Activated CD4-positive, alpha-beta memory T cell treated with anti-CD3 and anti-CD28 coated beads, Interleukin-2, amount 10 ng/mL, durations not matched to agents 7 days and 5 days (primary cell): ENCODE results near the gene ZMIZ1. TPM values are rescaled to one million over a fixed set of nuclear protein-coding genes. Genes with fewer than 3 reads are reported as not detected.

Experiments
- CTCF ChIA-PET: fragments of 350-600 bp; sonication (Branson Sonifier 250); formaldehyde crosslinking; loops from one replicate; lab custom pipeline; 2021; ENCODE audit warnings: antibody characterized with exemption, inconsistent platforms; lab: Charles Lee
- POLR2A ChIA-PET: fragments of 350-600 bp; sonication (Branson Sonifier 250); formaldehyde crosslinking; loops from one replicate; lab custom pipeline; 2021; ENCODE audit warnings: antibody characterized with exemption; lab: Charles Lee
- DNase-seq: peaks from one replicate; pipeline ENCODE4 v3.0.0-alpha.2; 2020
- H3K27ac Mint-ChIP-seq: one replicate; pipeline ENCODE4 v1.8.0; 2021; ENCODE audit warnings: mild to moderate bottlenecking, mixed read lengths
- H3K27me3 Mint-ChIP-seq: one replicate; pipeline ENCODE4 v1.8.0; 2021; ENCODE audit warnings: mixed read lengths
- H3K36me3 Mint-ChIP-seq: one replicate; pipeline ENCODE4 v1.8.0; 2021; ENCODE audit warnings: low read depth, mixed read lengths
- H3K4me1 Mint-ChIP-seq: one replicate; pipeline ENCODE4 v1.8.0; 2021; ENCODE audit warnings: mixed read lengths
- H3K4me3 Mint-ChIP-seq: one replicate; pipeline ENCODE4 v1.8.0; 2021; ENCODE audit warnings: mild to moderate bottlenecking, mixed read lengths
- H3K9me3 Mint-ChIP-seq: one replicate; pipeline ENCODE4 v1.8.0; 2021; ENCODE audit warnings: mixed read lengths
- total RNA-seq, 2 experiments: library from RNA; stranded (reverse); gene quantifications; one replicate each; pipeline ENCODE4 v1.2.3, GENCODE V29; 2021

Gene ZMIZ1
- total RNA-seq, 2 experiments from 2014 or later: 46.9 to 47.0 TPM

- Mint-ChIP-seq H3K4me1 (no peaks in the 10 kb centered on the region), H3K27ac (no peak overlapping the region), H3K36me3 (no peaks in the 10 kb centered on the region), H3K27me3 (no peaks in the 10 kb centered on the region), H3K9me3 (no peaks in the 10 kb centered on the region), H3K4me3 (no peak overlapping the region)
- ChIA-PET POLR2A (no interaction called here), CTCF (no interaction called here)
- no peak for DNase-seq
Observed at GRCh38 chr10:79185067-79185774, 116.5 kb downstream of the ZMIZ1 start.

DNA sequence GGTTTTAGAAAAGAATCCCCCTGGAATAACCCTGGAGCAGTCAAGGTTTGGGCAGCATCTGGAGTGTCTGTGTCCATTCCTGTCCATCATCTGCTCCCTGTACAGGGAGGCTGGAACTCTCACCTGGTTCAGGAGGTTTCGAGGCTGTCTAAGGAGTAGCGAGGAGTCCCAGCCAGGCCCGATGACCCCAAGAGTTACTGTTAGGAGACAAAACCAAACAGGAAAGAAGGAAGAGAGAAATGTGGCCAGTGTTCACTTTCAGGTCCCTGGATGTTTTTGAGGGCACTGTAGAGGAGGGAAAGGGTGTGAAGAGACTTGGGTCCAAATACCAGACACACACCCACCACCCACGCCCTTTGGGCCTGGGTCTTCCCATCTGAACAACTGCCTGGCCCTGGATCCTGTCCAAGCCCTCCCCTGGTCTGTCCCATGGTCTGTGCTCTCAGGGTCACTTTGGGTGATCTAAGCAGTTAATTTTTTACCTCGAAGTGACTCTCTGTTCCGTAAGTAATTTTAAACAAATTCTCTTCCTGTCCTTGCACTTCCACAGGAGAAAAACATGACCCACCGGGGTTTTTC is 117.1 kb downstream of the ZMIZ1 start:
- Mint-ChIP-seq H3K9me3 (no peaks in the 10 kb centered on the region), H3K27ac (no peak overlapping the region), H3K4me3 (no peak overlapping the region), H3K27me3 (no peaks in the 10 kb centered on the region), H3K4me1 (no peaks in the 10 kb centered on the region), H3K36me3 (no peaks in the 10 kb centered on the region)
- no peak for DNase-seq
- ChIA-PET CTCF (interaction anchor here (1.5 kb wide), 1 partner anchor 10 kb away, joined by 4 read pairs; no protein-coding TSS in a partner anchor), POLR2A (no interaction called here)

GRCh38 chr10:79186486-79187120 is 117.8 kb downstream of the ZMIZ1 start:
- H3K4me1 Mint-ChIP-seq: no peaks in the 10 kb centered on the region
- POLR2A ChIA-PET: no interaction called here
- H3K27me3 Mint-ChIP-seq: no peaks in the 10 kb centered on the region
- CTCF ChIA-PET: interaction anchor here (1.5 kb wide), 1 partner anchor 9 kb away, joined by 4 read pairs; no protein-coding TSS in a partner anchor
- no peak for DNase-seq
- no peak overlapping the region for H3K4me3 Mint-ChIP-seq
- no peaks in the 10 kb centered on the region for H3K9me3 Mint-ChIP-seq
- no peak overlapping the region for H3K27ac Mint-ChIP-seq
- no peaks in the 10 kb centered on the region for H3K36me3 Mint-ChIP-seq

GRCh38 chr10:79187121-79187940 is 118.6 kb downstream of the ZMIZ1 start:
- Mint-ChIP-seq H3K36me3 (no peaks in the 10 kb centered on the region), H3K4me1 (no peaks in the 10 kb centered on the region), H3K9me3 (no peaks in the 10 kb centered on the region), H3K27me3 (no peaks in the 10 kb centered on the region), H3K4me3 (no peak overlapping the region), H3K27ac (no peak overlapping the region)
- DNase-seq: no peak
- ChIA-PET POLR2A (no interaction called here), CTCF (interaction anchor here (1.5 to 1.7 kb wide), 2 partner anchors 8 to 10 kb away, joined by 4 read pairs; no protein-coding TSS in a partner anchor)

GRCh38 chr10:79188154-79188965 is 119.6 kb downstream of the ZMIZ1 start:
- Mint-ChIP-seq H3K27me3 (no peaks in the 10 kb centered on the region), H3K9me3 (no peaks in the 10 kb centered on the region), H3K4me1 (no peaks in the 10 kb centered on the region), H3K27ac (no peak overlapping the region), H3K4me3 (no peak overlapping the region), H3K36me3 (no peaks in the 10 kb centered on the region)
- ChIA-PET CTCF (interaction anchor here (1.7 kb wide), 1 partner anchor 9 kb away, joined by 4 read pairs; no protein-coding TSS in a partner anchor), POLR2A (no interaction called here)
- DNase-seq: no peak

DNA sequence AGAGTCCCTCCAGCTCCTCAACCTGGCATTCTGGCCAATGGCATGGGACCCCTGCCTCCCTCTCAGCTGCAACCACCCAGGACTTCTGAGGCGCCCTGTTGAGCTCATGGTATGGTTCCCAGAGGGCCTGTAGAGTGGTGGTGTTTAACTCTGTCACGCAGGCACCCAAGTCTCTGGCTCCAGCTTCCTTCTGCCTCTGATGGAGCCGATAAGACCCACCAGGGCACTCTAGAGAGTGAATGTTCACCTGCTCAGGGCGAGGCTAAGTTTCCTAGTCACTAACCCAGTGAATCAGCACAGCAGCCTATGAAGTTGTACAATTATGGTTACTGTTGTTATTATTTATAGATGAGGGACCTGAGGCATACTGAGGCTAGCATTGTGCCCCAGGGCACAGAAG is 120.4 kb downstream of the ZMIZ1 start:
- H3K4me1 Mint-ChIP-seq: no peaks in the 10 kb centered on the region
- no peaks in the 10 kb centered on the region for H3K27me3 Mint-ChIP-seq
- no peaks in the 10 kb centered on the region for H3K36me3 Mint-ChIP-seq
- H3K9me3 Mint-ChIP-seq: no peaks in the 10 kb centered on the region
- no peak overlapping the region for H3K4me3 Mint-ChIP-seq
- CTCF ChIA-PET: interaction anchor here (1.7 kb wide), 1 partner anchor 8 kb away, joined by 4 read pairs; no protein-coding TSS in a partner anchor
- POLR2A ChIA-PET: no interaction called here
- H3K27ac Mint-ChIP-seq: no peak overlapping the region
- DNase-seq: no peak

GRCh38 chr10:79189853-79190435 is 121.2 kb downstream of the ZMIZ1 start:
- no peaks in the 10 kb centered on the region for H3K27me3 Mint-ChIP-seq
- no peak overlapping the region for H3K27ac Mint-ChIP-seq
- ChIA-PET CTCF (interaction anchor here (0.9 kb wide), 1 partner anchor 14 kb away, joined by 3 read pairs; no protein-coding TSS in a partner anchor), POLR2A (no interaction called here)
- no peaks in the 10 kb centered on the region for H3K4me1 Mint-ChIP-seq
- H3K36me3 Mint-ChIP-seq: no peaks in the 10 kb centered on the region
- H3K9me3 Mint-ChIP-seq: no peaks in the 10 kb centered on the region
- H3K4me3 Mint-ChIP-seq: no peak overlapping the region
- no peak for DNase-seq

DNA sequence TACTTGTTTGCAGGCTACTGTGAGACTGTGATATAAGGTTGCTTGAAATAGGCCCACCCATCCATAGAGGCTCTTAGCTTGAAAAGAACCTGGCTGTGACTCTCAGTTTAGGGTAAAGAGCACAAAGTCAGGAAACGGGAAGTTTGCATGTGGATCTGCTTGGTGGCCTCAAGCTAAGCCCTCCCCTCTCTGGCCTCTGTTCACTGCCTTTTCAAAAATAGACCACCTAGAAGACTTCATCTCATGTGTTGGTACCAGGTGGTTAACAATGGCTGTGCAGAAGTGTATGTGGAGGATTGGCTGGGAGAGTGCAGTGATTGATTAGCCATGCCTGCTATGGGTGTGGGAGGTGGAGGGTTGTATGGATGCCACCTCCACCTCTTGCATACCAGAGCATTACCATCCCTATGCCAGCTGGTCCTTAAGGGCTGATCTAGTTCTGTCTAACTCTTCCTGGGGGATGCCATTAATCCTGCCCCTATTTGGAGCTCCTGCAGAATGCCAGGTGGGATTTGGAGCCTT is 122.0 kb downstream of the ZMIZ1 start:
- Mint-ChIP-seq H3K4me3 (no peak overlapping the region), H3K36me3 (no peaks in the 10 kb centered on the region), H3K9me3 (no peaks in the 10 kb centered on the region), H3K4me1 (no peaks in the 10 kb centered on the region), H3K27me3 (no peaks in the 10 kb centered on the region), H3K27ac (no peak overlapping the region)
- CTCF ChIA-PET: interaction anchor here (0.9 kb wide), 1 partner anchor 13 kb away, joined by 3 read pairs; no protein-coding TSS in a partner anchor
- POLR2A ChIA-PET: no interaction called here
- DNase-seq: no peak

- POLR2A ChIA-PET: no interaction called here
- Mint-ChIP-seq H3K4me3 (no peak overlapping the region), H3K4me1 (no peaks in the 10 kb centered on the region), H3K27ac (no peak overlapping the region), H3K27me3 (no peaks in the 10 kb centered on the region), H3K36me3 (no peaks in the 10 kb centered on the region), H3K9me3 (no peaks in the 10 kb centered on the region)
- DNase-seq: no peak
- CTCF ChIA-PET: interaction anchor here (1.0 to 1.6 kb wide), 2 partner anchors 9 to 55 kb away, joined by 3 to 4 read pairs; no protein-coding TSS in a partner anchor
Observed at GRCh38 chr10:79191951-79192676, 123.3 kb downstream of the ZMIZ1 start.

DNA sequence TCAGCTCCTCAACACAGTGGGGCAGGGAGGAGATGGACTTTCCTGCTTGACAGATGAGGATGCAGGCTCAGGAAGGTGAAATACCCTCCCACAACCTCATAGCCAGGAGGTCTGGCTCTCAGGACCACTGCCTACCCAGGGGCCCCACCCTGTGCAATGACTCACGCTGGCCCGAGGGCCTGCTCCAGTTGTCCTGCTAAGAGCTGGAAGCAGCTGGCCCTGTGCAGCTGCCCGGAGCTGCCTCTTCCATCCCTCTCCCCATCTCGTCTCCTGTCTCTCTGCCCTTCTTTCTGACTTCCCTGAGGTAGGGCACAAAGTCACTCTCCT is 123.9 kb downstream of the ZMIZ1 start:
- Mint-ChIP-seq H3K36me3 (no peaks in the 10 kb centered on the region), H3K27me3 (no peaks in the 10 kb centered on the region), H3K4me1 (no peaks in the 10 kb centered on the region), H3K9me3 (no peaks in the 10 kb centered on the region), H3K4me3 (no peak overlapping the region), H3K27ac (no peak overlapping the region)
- no peak for DNase-seq
- POLR2A ChIA-PET: no interaction called here
- CTCF ChIA-PET: interaction anchor here (1.0 to 1.6 kb wide), 2 partner anchors 9 to 56 kb away, joined by 3 to 4 read pairs; no protein-coding TSS in a partner anchor

DNA sequence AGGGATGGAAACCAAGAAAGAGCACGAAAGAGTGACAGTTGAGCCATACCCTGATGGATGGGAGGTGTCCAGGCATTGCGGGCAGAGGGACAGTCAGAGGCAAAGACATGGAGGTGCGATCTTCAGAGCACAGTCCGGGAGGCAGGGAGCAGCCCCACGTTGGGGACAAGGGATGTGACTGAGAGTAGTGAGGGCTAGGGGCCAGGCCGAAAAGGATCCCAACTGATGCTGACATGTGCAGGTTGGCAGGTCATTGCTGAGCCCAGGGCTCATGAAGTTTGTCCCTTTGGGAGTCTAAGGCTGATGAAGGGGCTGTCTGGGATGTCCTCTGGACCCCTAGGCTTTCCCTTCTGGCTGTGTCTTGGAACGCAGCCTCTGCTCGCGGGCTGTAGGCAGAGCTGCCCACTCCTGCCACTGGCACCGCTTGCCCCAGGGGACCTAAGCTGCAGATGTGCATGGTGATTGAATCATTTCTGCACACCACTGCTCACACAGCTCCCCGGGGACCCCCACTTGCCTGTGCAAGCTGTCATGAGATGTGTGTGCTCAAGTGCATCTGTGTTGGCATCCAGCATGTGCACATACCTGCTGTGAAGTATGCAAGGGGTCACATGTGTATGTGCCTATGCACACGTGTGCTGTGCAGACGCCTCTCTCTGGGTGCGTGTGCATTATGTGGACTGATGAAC is 125.1 kb downstream of the ZMIZ1 start:
- Mint-ChIP-seq H3K9me3 (no peaks in the 10 kb centered on the region), H3K27ac (no peak overlapping the region), H3K4me1 (no peaks in the 10 kb centered on the region), H3K27me3 (no peaks in the 10 kb centered on the region), H3K4me3 (no peak overlapping the region), H3K36me3 (no peaks in the 10 kb centered on the region)
- DNase-seq: no peak
- POLR2A ChIA-PET: no interaction called here
- CTCF ChIA-PET: interaction anchor here (0.8 to 4.7 kb wide), 11 partner anchors 10 to 1147 kb away, joined by 3 to 27 read pairs (median 6); no protein-coding TSS in a partner anchor
